Posterior vena cava (tissue), 2 donors: ENCODE measurements around the gene BTN3A1. TPM values are rescaled to one million over a fixed set of nuclear protein-coding genes. Genes with fewer than 3 reads are reported as not detected.
A peak's percentile ranks its signal among the peaks of the same experiment; 100 is the strongest.
"Not testable (repeated sequence)": the region's sequence is repeated elsewhere in the genome, so short reads cannot be mapped to it uniquely, and the experiment has no call there.

Source experiments
- DNase-seq: peaks from one replicate; pipeline ENCODE4 v3.0.0-alpha.2; 2020; ENCODE audit warnings: low spot score
- intact Hi-C, 2 donors: fragments of 100-400 bp; cut with DNase I; formaldehyde crosslinking; loops; one replicate each; pipeline versions ENCODE4 v1.14.1 to v1.14.2; 2022 to 2023
- total RNA-seq, 2 donors: library from RNA; stranded (reverse); fragmentation: NEBNext Ultra II Directional; extraction: Animal tissue kit (Norgen Biotek cat#: 25700); gene quantifications; one replicate each; pipeline ENCODE4 v1.2.1, GENCODE V29; 2021
- donor health status: DM: yes; HTN: yes; CAD: no.
- donor health status: DM: yes; HTN: yes; CAD: no.

The BTN3A1 gene
- total RNA-seq, 2 donors from 2014 or later, result 9.1 to 15.6 TPM

- no peak for DNase-seq
- intact Hi-C loops, result no loop called here
Observed at GRCh38 chr6:26431258-26432172, 29.4 kb downstream of the BTN3A1 start.

GRCh38 chr6:26432627-26433201 lies 30.6 kb downstream of the BTN3A1 start:
- intact Hi-C loops, result no loop called here
- no peak for DNase-seq

GRCh38 chr6:26433680-26434079 lies 31.6 kb downstream of the BTN3A1 start:
- DNase-seq, intact Hi-C loops: not testable (repeated sequence)

- DNase-seq, result no peak
- intact Hi-C loops, result no loop called here
Observed at GRCh38 chr6:26436018-26436417, 33.9 kb downstream of the BTN3A1 start.

GRCh38 chr6:26437550-26437949 lies 35.5 kb downstream of the BTN3A1 start:
- no peak for DNase-seq
- intact Hi-C loops, result no loop called here

GRCh38 chr6:26438000-26438399 lies 35.9 kb downstream of the BTN3A1 start:
- DNase-seq, result no peak
- intact Hi-C loops, result no loop called here

GRCh38 chr6:26439151-26440125 lies 37.4 kb downstream of the BTN3A1 start:
- no peak for DNase-seq
- intact Hi-C loops, result no loop called here

- intact Hi-C loops, result no loop called here
Observed at GRCh38 chr6:26440977-26441358, 38.9 kb downstream of the BTN3A1 start.

GRCh38 chr6:26441977-26442376 lies 39.9 kb downstream of the BTN3A1 start:
- DNase-seq, result no peak
- intact Hi-C loops, result no loop called here

More at GRCh38 chr6:26440977-26441358, 38.9 kb downstream of the BTN3A1 start:
- no peak for DNase-seq

GRCh38 chr6:26445934-26446667 lies 44.0 kb downstream of the BTN3A1 start:
- no peak for DNase-seq
- intact Hi-C loops, result no loop called here

GRCh38 chr6:26447257-26447656 lies 45.2 kb downstream of the BTN3A1 start:
- DNase-seq, result no peak
- intact Hi-C loops, result no loop called here

GRCh38 chr6:26450240-26450639 lies 48.2 kb downstream of the BTN3A1 start:
- intact Hi-C loops, result no loop called here
- DNase-seq, result no peak

- no peak for DNase-seq
Observed at GRCh38 chr6:26452631-26453235, 50.7 kb downstream of the BTN3A1 start.

GRCh38 chr6:26454631-26455030 lies 52.6 kb downstream of the BTN3A1 start:
- DNase-seq, result no peak
- intact Hi-C loops, result no loop called here

More at GRCh38 chr6:26452631-26453235, 50.7 kb downstream of the BTN3A1 start:
- intact Hi-C loops, result no loop called here

- intact Hi-C loops, result no loop called here
- no peak for DNase-seq
Observed at GRCh38 chr6:26455357-26455970, 53.4 kb downstream of the BTN3A1 start.

GRCh38 chr6:26457264-26457805 lies 55.3 kb downstream of the BTN3A1 start:
- intact Hi-C loops, result no loop called here
- no peak for DNase-seq

- peak; percentile 89 for DNase-seq
- intact Hi-C loops, result no loop called here
Observed at GRCh38 chr6:26457806-26458688, 56.0 kb downstream of the BTN3A1 start, which contains the start of gene BTN2A1. Gene BTN2A1 (plus strand): TSS chr6:26457955. CDS start chr6:26458637, 682 bp downstream.
